ENCODE measurements around the gene COX7A2. TPM values are rescaled to one million over a fixed set of nuclear protein-coding genes. Genes with fewer than 3 reads are reported as not detected.

The COX7A2 gene
- total RNA-seq, 2 donors from 2014 or later: 50.1 to 139 TPM

DNA sequence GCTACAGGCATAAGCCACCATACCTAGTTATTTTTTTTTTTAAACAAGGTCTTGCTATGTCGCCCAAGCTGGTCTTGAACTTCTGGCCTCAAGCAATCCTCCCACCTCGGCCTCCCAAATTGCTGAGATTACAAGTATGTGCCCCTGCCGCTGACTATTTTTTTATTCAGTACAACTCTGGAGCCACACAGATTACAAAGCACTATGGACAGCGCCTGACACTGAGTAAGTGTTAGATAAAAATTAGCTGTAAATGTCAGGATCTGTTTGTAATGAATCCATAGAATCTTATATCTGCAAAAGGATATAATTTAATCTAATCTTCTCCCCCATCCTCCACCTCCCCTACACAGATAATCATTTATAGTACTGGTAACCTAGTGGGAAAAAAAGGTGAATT, 22.5 kb downstream of the COX7A2 start:
- DNase-seq (no peak), ATAC-seq (no peak)
- 83 to 87% methylated on average over 4 of the region's 4 CpGs for WGBS, 2 donors
- intact Hi-C loops (cut with DNase I): no loop called here
- no peaks in the 10 kb centered on the region for H3K27me3 ChIP-seq
- TF ChIP-seq, protein P1, sequence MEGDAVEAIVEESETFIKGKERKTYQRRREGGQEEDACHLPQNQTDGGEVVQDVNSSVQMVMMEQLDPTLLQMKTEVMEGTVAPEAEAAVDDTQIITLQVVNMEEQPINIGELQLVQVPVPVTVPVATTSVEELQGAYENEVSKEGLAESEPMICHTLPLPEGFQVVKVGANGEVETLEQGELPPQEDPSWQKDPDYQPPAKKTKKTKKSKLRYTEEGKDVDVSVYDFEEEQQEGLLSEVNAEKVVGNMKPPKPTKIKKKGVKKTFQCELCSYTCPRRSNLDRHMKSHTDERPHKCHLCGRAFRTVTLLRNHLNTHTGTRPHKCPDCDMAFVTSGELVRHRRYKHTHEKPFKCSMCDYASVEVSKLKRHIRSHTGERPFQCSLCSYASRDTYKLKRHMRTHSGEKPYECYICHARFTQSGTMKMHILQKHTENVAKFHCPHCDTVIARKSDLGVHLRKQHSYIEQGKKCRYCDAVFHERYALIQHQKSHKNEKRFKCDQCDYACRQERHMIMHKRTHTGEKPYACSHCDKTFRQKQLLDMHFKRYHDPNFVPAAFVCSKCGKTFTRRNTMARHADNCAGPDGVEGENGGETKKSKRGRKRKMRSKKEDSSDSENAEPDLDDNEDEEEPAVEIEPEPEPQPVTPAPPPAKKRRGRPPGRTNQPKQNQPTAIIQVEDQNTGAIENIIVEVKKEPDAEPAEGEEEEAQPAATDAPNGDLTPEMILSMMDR (IDR thresholded peaks at IDR 0.05): no peak
- no peak for TF ChIP-seq POLR2A (IDR thresholded peaks at IDR 0.05)
- peaks cover 11% of the 10 kb centered on the region for H3K4me1 ChIP-seq
- H3K27ac ChIP-seq: no peak overlapping the region
- H3K36me3 ChIP-seq (replicated peaks in 1 of 2; ENCODE audit: insufficient read depth in 1 of 2, low read depth in 2 of 2): no peaks in the 10 kb centered on the region
- H3K4me3 ChIP-seq: no peak overlapping the region
- H3K9me3 ChIP-seq: no peaks in the 10 kb centered on the region

DNA sequence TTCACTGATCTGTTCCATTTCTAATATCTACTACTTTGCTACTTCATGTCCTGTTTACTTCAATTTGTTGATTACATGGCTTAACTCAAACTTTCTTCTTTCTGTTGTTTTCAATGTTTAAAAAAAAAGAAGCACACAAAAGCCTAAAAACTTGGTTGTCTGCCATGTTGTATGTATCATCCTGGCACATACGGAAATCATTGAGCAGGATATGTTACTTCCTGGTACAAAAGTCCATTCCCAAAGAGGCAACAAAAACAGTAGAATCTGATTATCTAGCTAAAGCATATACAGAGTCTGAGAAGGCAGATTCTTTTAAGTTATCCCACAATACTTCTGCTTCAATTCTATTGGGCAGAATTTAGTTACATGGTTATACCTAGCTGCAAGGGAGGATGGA, 23.2 kb downstream of the COX7A2 start:
- Histone ChIP-seq H3K4me3 (no peak overlapping the region), H3K27ac (no peak overlapping the region), H3K9me3 (no peaks in the 10 kb centered on the region), H3K27me3 (no peaks in the 10 kb centered on the region), H3K4me1 (peaks cover 11% of the 10 kb centered on the region), H3K36me3 (replicated peaks in 1 of 2; ENCODE audit: insufficient read depth in 1 of 2, low read depth in 2 of 2) (no peaks in the 10 kb centered on the region)
- intact Hi-C loops (cut with DNase I): no loop called here
- TF ChIP-seq, protein P1 (IDR thresholded peaks at IDR 0.05): no peak
- TF ChIP-seq POLR2A (IDR thresholded peaks at IDR 0.05): no peak
- WGBS, 2 donors: 14 to 22% methylated on average over 1 of the region's 1 CpG
- peak; percentile 38 for ATAC-seq
- no peak for DNase-seq

DNA sequence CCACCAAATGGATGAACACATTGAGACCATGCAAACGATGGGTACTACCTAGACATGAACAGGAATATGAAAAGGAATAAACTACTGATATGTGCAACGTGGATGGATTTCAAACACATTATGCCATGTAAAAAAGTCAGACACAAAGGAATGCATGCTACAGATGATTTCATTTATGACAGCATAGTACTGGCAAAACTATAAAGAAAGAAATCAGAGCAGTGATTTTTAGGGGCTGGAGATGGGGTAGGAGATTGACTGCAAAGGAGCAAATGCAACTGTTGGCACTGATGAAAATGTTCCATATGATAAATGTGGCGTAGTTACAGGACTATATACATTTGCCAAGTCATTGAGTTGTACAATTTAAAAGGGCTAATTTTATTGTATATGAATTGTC, 24.3 kb downstream of the COX7A2 start:
- no peak overlapping the region for H3K4me3 ChIP-seq
- peaks cover 6% of the 10 kb centered on the region for H3K4me1 ChIP-seq
- H3K27me3 ChIP-seq: no peaks in the 10 kb centered on the region
- no peak for ATAC-seq
- intact Hi-C loops (cut with DNase I): no loop called here
- WGBS, 2 donors: 64 to 67% methylated on average over 3 of the region's 3 CpGs
- TF ChIP-seq POLR2A (IDR thresholded peaks at IDR 0.05): no peak
- TF ChIP-seq, protein P1 (IDR thresholded peaks at IDR 0.05): no peak
- H3K9me3 ChIP-seq: no peaks in the 10 kb centered on the region
- H3K36me3 ChIP-seq (replicated peaks in 1 of 2; ENCODE audit: insufficient read depth in 1 of 2, low read depth in 2 of 2): no peaks in the 10 kb centered on the region
- H3K27ac ChIP-seq: no peak overlapping the region
- no peak for DNase-seq

DNA sequence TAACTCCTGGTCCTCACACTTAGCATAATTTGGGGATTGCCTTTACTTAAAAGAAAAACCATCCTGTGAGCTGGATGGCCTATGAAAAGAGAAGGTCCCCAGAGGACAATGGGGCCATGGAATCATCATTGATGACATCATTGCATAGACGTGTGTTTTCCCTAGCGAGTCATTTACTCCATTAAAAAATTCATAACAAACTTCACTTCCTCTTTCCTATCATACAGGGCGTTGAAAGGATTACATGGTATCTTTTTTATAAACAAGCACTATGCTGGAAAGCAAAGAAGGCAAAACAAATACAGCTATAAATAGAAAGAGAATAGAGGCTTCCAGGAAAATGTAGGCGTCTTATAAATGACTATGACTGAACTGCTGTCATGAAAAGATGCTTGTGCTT, 26.4 kb downstream of the COX7A2 start:
- intact Hi-C loops (cut with DNase I): no loop called here
- H3K27me3 ChIP-seq: no peaks in the 10 kb centered on the region
- H3K27ac ChIP-seq: no peak overlapping the region
- TF ChIP-seq, protein P1 (IDR thresholded peaks at IDR 0.05): no peak
- TF ChIP-seq POLR2A (IDR thresholded peaks at IDR 0.05): no peak
- DNase-seq: no peak
- H3K4me1 ChIP-seq: no peaks in the 10 kb centered on the region
- H3K36me3 ChIP-seq (replicated peaks in 1 of 2; ENCODE audit: insufficient read depth in 1 of 2, low read depth in 2 of 2): no peaks in the 10 kb centered on the region
- H3K9me3 ChIP-seq: no peaks in the 10 kb centered on the region
- ATAC-seq: peak; percentile 55
- H3K4me3 ChIP-seq: no peak overlapping the region
- 10 to 17% methylated on average over 4 of the region's 4 CpGs for WGBS, 2 donors

DNA sequence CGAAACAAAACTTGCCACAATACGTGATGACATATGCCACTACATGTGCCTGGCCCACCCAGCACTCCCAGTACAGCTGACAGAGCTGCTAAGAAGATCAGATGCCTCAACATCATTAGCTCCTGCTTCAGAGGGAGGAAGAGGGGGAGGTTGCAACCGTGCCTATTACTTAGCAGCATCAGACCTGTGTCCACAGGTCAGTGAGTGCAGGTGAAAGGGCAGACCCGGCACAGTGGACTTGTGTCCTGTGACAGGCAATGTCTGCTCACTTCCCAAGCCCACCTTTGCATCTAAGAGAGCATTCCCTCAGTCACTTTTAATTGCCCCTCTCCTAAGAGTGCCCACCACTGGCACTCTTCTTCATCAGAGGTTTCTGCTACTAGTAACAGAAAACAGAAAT, 28.3 kb downstream of the COX7A2 start:
- no peaks in the 10 kb centered on the region for H3K4me1 ChIP-seq
- no peak overlapping the region for H3K27ac ChIP-seq
- peaks cover 0 to 5% of the 10 kb centered on the region in 2 donors for H3K27me3 ChIP-seq
- intact Hi-C loops (cut with DNase I): no loop called here
- WGBS, 2 donors: 74 to 79% methylated on average over 4 of the region's 4 CpGs
- TF ChIP-seq, protein P1 (IDR thresholded peaks at IDR 0.05): no peak
- no peak for TF ChIP-seq POLR2A (IDR thresholded peaks at IDR 0.05)
- no peak overlapping the region for H3K4me3 ChIP-seq
- H3K36me3 ChIP-seq (replicated peaks in 1 of 2; ENCODE audit: insufficient read depth in 1 of 2, low read depth in 2 of 2): no peaks in the 10 kb centered on the region
- H3K9me3 ChIP-seq: no peaks in the 10 kb centered on the region
- ATAC-seq: no peak
- no peak for DNase-seq
